ENCODE results near the gene SRSF9. TPM values are rescaled to one million over a fixed set of nuclear protein-coding genes. Genes with fewer than 3 reads are reported as not detected.
"Not testable (repeated sequence)": the region's sequence is repeated elsewhere in the genome, so short reads cannot be mapped to it uniquely, and the experiment has no call there.

SRSF9 gene
- total and polyA plus RNA-seq, 2 of the 13 experiments (the other 11 are each of a cell fraction or from before 2014, with no cell fraction given), result 125 to 144 TPM

- no TSS peak for BruUV-seq (replicated peaks)
- Histone ChIP-seq H3K4me2 (ENCODE audit: low read depth, low read length) (no peak overlapping the region), H3K9ac (ENCODE audit: insufficient read depth, low read depth, low read length) (no peak overlapping the region), H3K27ac (ENCODE audit: extremely low read length, insufficient read depth, low read length) (no peak overlapping the region), H4K20me1 (ENCODE audit: insufficient read depth, low read length) (no peaks in the 10 kb centered on the region), H3K36me3 (replicated peaks in 1 of 2; ENCODE audit: control insufficient read depth in 1 of 2, insufficient read depth in 2 of 2, low read length in 2 of 2) (peaks cover 0 to 2% of the 10 kb centered on the region in 2 experiments; a peak in 1 of 5 replicates), H3K9me3 (ENCODE audit: low read length) (no peaks in the 10 kb centered on the region), H3K4me3 (replicated peaks in 1 of 3; ENCODE audit: insufficient read depth in 1 of 3, low read depth in 2 of 3, low read length in 3 of 3) (no peak overlapping the region), H3K4me1 (ENCODE audit: insufficient read depth, low read length) (no peaks in the 10 kb centered on the region), H3K79me2 (ENCODE audit: insufficient read depth, low read length) (no peaks in the 10 kb centered on the region), H2AFZ (ENCODE audit: low read length) (no peak overlapping the region), H3K27me3 (ENCODE audit: control insufficient read depth in 1 of 2, insufficient read depth in 2 of 2, low read length in 2 of 2) (no peaks in the 10 kb centered on the region)
- no peak for TF ChIP-seq SUZ12 (IDR thresholded peaks at IDR 0.05; ENCODE audit: low read depth, low read length)
- no peak for TF ChIP-seq PAWR (CRISPR knock-in tag; IDR thresholded peaks at IDR 0.05; ENCODE audit: borderline replicate concordance)
- TF ChIP-seq ZNF335 (CRISPR knock-in tag; IDR thresholded peaks at IDR 0.05), result no peak
- no peak for TF ChIP-seq GMEB2 (CRISPR knock-in tag; IDR thresholded peaks at IDR 0.05; ENCODE audit: low read depth)
- TF ChIP-seq TRIM24 (CRISPR knock-in tag; IDR thresholded peaks at IDR 0.05), result no peak
- TF ChIP-seq MTA1 (CRISPR knock-in tag; IDR thresholded peaks at IDR 0.05; ENCODE audit: borderline replicate concordance), result no peak
- TF ChIP-seq TEAD3 (CRISPR knock-in tag; optimal IDR thresholded peaks at IDR 0.05; ENCODE audit: borderline replicate concordance), result no peak
- TF ChIP-seq HOXD1 (CRISPR knock-in tag; IDR thresholded peaks at IDR 0.05), result no peak
- no peak for TF ChIP-seq HOMEZ (CRISPR knock-in tag; IDR thresholded peaks at IDR 0.05; ENCODE audit: low read depth)
- no peak for TF ChIP-seq FOXK1 (CRISPR knock-in tag; IDR thresholded peaks at IDR 0.05; ENCODE audit: borderline replicate concordance, low read depth)
- no peak for TF ChIP-seq GFI1 (CRISPR knock-in tag; IDR thresholded peaks at IDR 0.05; ENCODE audit: borderline replicate concordance)
- no peak for TF ChIP-seq ZBTB25 (CRISPR knock-in tag; IDR thresholded peaks at IDR 0.05)
- no peak for TF ChIP-seq HNRNPH1 (optimal IDR thresholded peaks at IDR 0.05; ENCODE audit: low read depth, low read length)
- no peak for TF ChIP-seq MNT (IDR thresholded peaks at IDR 0.05)
- no peak for TF ChIP-seq NFE2L2 (IDR thresholded peaks at IDR 0.05; ENCODE audit: low read length)
- POLR2A ChIA-PET, result no interaction called here
- no peak for DNase-seq (ENCODE audit: low spot score)
- ATAC-seq, result no peak
- intact Hi-C loops (cut with micrococcal nuclease; ENCODE audit: unreplicated experiment) (no loop called here), in situ Hi-C loops (cut with HindIII; ENCODE audit: extremely low pct_ligation_motif_present, low pct_unique_long_range_greater_than_20kb) (no loop called here)
- WGBS (ENCODE audit: low lambda C conversion rate), result 79% methylated on average over 5 of the region's 5 CpGs
- CTCF ChIA-PET (ENCODE audit: low intra/inter-chr PET ratio, low total read pairs), result no interaction called here
- no peak for FAIRE-seq
These were observed 18.6 kb upstream of the SRSF9 start for GRCh38 chr12:120488057-120488640.

- POLR2A ChIA-PET, result not testable (repeated sequence)
These were observed 18.0 kb upstream of the SRSF9 start for GRCh38 chr12:120487552-120487951.

More at GRCh38 chr12:120487552-120487951, 18.0 kb upstream of the SRSF9 start:
- CTCF ChIA-PET (ENCODE audit: low intra/inter-chr PET ratio, low total read pairs); intact Hi-C loops (cut with micrococcal nuclease; ENCODE audit: unreplicated experiment); H3K9me3 ChIP-seq (ENCODE audit: low read length); H3K36me3 ChIP-seq (replicated peaks in 1 of 2; ENCODE audit: control insufficient read depth in 1 of 2, insufficient read depth in 2 of 2, low read length in 2 of 2); H3K4me3 ChIP-seq (replicated peaks in 1 of 3; ENCODE audit: insufficient read depth in 1 of 3, low read depth in 2 of 3, low read length in 3 of 3); H3K4me1 ChIP-seq (ENCODE audit: insufficient read depth, low read length); DNase-seq (ENCODE audit: low spot score); H3K27ac ChIP-seq (ENCODE audit: extremely low read length, insufficient read depth, low read length); H3K9ac ChIP-seq (ENCODE audit: insufficient read depth, low read depth, low read length); H3K79me2 ChIP-seq (ENCODE audit: insufficient read depth, low read length); H2AFZ ChIP-seq (ENCODE audit: low read length); ATAC-seq; H3K4me2 ChIP-seq (ENCODE audit: low read depth, low read length); H3K27me3 ChIP-seq (ENCODE audit: control insufficient read depth in 1 of 2, insufficient read depth in 2 of 2, low read length in 2 of 2); FAIRE-seq; H4K20me1 ChIP-seq (ENCODE audit: insufficient read depth, low read length); BruUV-seq (replicated peaks); in situ Hi-C loops (cut with HindIII; ENCODE audit: extremely low pct_ligation_motif_present, low pct_unique_long_range_greater_than_20kb): not testable (repeated sequence)
- WGBS (ENCODE audit: low lambda C conversion rate), result 85% methylated on average over 7 of the region's 7 CpGs

All from HepG2 (cell line).